PC-3 (cell line): Measurements from ENCODE around the gene PFKL.

Experiments
- EZH2 ChIP-seq: fragments of 300-600 bp; sonication (generic); IDR thresholded peaks from one replicate; pipeline ENCODE4 v1.6.1; 2017; ENCODE audit warnings: antibody characterized with exemption, mild to moderate bottlenecking, low read length; ENCODE audit not compliant: unreplicated experiment
- EZH2phosphoT487 ChIP-seq: fragments of 300-600 bp; sonication (generic); IDR thresholded peaks from 2 replicates; pipeline ENCODE4 v1.6.1; 2018; ENCODE audit warnings: mild to moderate bottlenecking, antibody characterized with exemption, low read length, borderline replicate concordance
- TF ChIP-seq, protein P1 (sequence below): fragments of 300-600 bp; sonication (generic); conservative IDR thresholded peaks from 2 replicates; pipeline ENCODE4 v1.5.1; 2017; ENCODE audit warnings: antibody characterized with exemption, low read depth, mild to moderate bottlenecking, low read length

DNA sequence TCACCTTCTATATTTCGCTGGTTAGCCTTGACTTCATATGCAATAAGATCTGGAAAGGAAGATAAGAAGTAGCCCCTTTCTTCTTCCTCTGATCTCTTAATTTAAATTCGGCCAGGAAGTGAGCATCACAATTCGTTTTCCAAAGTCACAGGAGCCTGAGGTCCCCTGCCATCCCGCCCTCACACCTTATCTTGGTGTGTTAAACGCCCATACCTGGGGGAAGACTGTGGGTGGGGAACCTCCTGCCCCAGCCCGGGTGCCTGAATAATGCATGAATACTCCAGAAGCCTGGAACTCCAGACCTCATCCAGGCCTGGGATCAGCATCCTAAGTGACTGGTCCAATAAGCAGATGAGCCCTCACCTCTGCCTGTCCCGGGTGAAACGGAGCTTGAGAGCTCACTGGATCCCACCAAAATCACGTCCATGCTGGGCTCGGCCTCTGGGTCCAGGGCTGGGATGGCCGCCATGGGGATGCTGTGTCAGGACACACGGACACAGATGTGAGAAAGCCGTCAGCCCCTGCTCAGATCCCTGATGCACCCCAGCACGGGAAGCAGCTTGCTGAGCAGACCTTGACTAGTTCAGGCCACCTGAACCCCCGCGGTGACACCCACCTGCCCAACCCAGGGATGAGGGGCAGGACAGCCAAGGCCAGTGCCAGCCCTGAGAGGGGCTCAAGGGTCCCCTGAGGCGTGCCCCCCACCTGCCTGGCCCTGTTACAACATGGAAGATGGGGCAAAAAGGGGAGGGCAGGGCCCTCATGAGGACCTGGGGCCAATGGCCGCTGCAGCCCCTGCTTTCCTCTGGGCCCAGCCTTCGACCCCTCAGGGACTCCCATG lies 38.8 kb upstream of the PFKL start:
- TF ChIP-seq EZH2 (no peak), EZH2phosphoT487 (no peak)
- TF ChIP-seq, protein P1, sequence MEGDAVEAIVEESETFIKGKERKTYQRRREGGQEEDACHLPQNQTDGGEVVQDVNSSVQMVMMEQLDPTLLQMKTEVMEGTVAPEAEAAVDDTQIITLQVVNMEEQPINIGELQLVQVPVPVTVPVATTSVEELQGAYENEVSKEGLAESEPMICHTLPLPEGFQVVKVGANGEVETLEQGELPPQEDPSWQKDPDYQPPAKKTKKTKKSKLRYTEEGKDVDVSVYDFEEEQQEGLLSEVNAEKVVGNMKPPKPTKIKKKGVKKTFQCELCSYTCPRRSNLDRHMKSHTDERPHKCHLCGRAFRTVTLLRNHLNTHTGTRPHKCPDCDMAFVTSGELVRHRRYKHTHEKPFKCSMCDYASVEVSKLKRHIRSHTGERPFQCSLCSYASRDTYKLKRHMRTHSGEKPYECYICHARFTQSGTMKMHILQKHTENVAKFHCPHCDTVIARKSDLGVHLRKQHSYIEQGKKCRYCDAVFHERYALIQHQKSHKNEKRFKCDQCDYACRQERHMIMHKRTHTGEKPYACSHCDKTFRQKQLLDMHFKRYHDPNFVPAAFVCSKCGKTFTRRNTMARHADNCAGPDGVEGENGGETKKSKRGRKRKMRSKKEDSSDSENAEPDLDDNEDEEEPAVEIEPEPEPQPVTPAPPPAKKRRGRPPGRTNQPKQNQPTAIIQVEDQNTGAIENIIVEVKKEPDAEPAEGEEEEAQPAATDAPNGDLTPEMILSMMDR: no peak
